Panc1 (cell line): Measurements from ENCODE around the gene TMEM201.

ENCODE experiments used
- POLR2AphosphoS5 ChIP-seq: IDR thresholded peaks from 2 replicates; pipeline ENCODE4 v1.6.1; 2012; ENCODE audit warnings: mild to moderate bottlenecking, low read depth, low read length, moderate library complexity
- TCF7L2 ChIP-seq: IDR thresholded peaks from 2 replicates; pipeline ENCODE4 v1.6.1; 2011; ENCODE audit warnings: mild to moderate bottlenecking, low read depth, low read length, inconsistent platforms
- TF ChIP-seq, protein P1 (sequence below): fragments of 450-650 bp; IDR thresholded peaks from 2 replicates; pipeline ENCODE4 v1.5.1; 2017; ENCODE audit warnings: mild to moderate bottlenecking
- TF ChIP-seq, protein P2 (sequence below), 2 experiments: IDR thresholded peaks; 2 replicates each; pipeline ENCODE4 v1.6.1; 2011 to 2012; ENCODE audit warnings: low read depth in 2 of 2, control low read depth in 1 of 2, low read length in 1 of 2, mild to moderate bottlenecking in 1 of 2, moderate library complexity in 1 of 2; ENCODE audit not compliant: insufficient read depth in 1 of 2

DNA sequence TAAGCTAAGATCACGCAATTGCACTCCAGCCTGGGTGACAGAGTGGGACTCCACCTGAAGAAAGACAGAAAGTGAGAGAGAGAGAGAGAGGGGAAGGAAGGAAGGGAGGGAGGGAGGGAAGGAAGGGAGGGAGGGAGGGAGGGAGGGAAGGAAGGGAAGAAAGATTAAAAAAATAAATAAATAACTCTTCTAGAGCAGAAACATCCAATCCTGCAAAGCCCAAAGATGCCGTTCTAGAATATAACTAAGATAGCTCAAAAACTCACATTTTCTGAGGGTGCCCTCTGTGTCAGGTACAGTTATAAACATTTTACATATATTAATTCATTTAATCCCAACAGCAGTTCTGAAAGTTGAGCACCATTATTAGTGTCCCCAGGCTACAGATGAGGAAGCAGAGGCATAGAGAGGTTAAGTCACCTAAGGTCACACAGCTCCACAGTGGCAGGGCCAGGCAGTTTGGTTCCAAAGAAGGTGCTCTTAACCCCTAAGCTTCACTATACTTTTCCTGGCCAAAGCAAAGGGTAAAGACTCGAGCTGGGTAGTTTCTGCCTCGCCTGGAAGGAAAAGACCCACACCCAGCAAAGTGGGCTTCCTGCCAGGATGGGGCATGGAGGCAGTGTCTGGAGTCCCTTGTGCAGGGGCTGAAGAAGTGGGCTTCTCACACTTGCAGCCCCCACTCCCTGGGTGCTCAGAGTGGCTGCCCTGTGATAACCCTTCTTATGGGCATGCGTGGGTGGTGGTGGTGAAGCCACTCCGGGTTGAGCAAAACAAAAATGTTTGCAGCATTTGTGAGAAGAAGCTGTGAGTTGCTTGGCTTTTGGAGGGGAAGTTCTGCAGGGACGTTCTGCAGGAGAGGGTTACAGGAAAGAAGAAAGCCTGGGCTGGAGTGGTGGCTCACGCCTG lies 54.9 kb downstream of the TMEM201 start:
- TF ChIP-seq POLR2AphosphoS5 (no peak), TCF7L2 (no peak)
- TF ChIP-seq, protein P1, sequence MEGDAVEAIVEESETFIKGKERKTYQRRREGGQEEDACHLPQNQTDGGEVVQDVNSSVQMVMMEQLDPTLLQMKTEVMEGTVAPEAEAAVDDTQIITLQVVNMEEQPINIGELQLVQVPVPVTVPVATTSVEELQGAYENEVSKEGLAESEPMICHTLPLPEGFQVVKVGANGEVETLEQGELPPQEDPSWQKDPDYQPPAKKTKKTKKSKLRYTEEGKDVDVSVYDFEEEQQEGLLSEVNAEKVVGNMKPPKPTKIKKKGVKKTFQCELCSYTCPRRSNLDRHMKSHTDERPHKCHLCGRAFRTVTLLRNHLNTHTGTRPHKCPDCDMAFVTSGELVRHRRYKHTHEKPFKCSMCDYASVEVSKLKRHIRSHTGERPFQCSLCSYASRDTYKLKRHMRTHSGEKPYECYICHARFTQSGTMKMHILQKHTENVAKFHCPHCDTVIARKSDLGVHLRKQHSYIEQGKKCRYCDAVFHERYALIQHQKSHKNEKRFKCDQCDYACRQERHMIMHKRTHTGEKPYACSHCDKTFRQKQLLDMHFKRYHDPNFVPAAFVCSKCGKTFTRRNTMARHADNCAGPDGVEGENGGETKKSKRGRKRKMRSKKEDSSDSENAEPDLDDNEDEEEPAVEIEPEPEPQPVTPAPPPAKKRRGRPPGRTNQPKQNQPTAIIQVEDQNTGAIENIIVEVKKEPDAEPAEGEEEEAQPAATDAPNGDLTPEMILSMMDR, result no peak
- TF ChIP-seq, protein P2, sequence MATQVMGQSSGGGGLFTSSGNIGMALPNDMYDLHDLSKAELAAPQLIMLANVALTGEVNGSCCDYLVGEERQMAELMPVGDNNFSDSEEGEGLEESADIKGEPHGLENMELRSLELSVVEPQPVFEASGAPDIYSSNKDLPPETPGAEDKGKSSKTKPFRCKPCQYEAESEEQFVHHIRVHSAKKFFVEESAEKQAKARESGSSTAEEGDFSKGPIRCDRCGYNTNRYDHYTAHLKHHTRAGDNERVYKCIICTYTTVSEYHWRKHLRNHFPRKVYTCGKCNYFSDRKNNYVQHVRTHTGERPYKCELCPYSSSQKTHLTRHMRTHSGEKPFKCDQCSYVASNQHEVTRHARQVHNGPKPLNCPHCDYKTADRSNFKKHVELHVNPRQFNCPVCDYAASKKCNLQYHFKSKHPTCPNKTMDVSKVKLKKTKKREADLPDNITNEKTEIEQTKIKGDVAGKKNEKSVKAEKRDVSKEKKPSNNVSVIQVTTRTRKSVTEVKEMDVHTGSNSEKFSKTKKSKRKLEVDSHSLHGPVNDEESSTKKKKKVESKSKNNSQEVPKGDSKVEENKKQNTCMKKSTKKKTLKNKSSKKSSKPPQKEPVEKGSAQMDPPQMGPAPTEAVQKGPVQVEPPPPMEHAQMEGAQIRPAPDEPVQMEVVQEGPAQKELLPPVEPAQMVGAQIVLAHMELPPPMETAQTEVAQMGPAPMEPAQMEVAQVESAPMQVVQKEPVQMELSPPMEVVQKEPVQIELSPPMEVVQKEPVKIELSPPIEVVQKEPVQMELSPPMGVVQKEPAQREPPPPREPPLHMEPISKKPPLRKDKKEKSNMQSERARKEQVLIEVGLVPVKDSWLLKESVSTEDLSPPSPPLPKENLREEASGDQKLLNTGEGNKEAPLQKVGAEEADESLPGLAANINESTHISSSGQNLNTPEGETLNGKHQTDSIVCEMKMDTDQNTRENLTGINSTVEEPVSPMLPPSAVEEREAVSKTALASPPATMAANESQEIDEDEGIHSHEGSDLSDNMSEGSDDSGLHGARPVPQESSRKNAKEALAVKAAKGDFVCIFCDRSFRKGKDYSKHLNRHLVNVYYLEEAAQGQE (IDR thresholded peaks at IDR 0.05; ENCODE audit: insufficient read depth in 1 of 2, low read depth in 2 of 2, low read length in 1 of 2), result no peak
